ENCODE data around the gene LRP1-AS. TPM values are rescaled to one million over a fixed set of nuclear protein-coding genes. Genes with fewer than 3 reads are reported as not detected.

The LRP1-AS gene
- total RNA-seq, 1 experiment from 2014 or later: not detected

- no peak for DNase-seq (ENCODE audit: low read depth, low spot score)
- Histone ChIP-seq H2AFZ (ENCODE audit: low read depth, low read length, poor library complexity, severe bottlenecking) (no peak overlapping the region), H3K9me3 (ENCODE audit: control insufficient read depth in 1 of 2, insufficient read depth in 1 of 2, low read depth in 1 of 2, low read length in 2 of 2) (no peaks in the 10 kb centered on the region), H3K27me3 (ENCODE audit: insufficient read depth, low read length) (no peaks in the 10 kb centered on the region), H4K20me1 (ENCODE audit: insufficient read depth) (no peaks in the 10 kb centered on the region), H3K79me2 (ENCODE audit: insufficient read depth, low read length) (peaks cover 15% of the 10 kb centered on the region), H3K36me3 (ENCODE audit: control insufficient read depth in 1 of 2, insufficient read depth in 2 of 2, low read length in 2 of 2) (peaks cover 0 to 7% of the 10 kb centered on the region in 2 experiments; a peak in 1 of 4 replicates), H3K4me1 (ENCODE audit: control insufficient read depth in 1 of 2, insufficient read depth in 2 of 2, low read length in 2 of 2) (peaks cover 11 to 36% of the 10 kb centered on the region in 2 experiments), H3K9me2 (ENCODE audit: insufficient read depth) (no peaks in the 10 kb centered on the region), H3K27ac (ENCODE audit: low read depth, low read length) (peak overlapping the region; percentile 91), H3K4me2 (ENCODE audit: low read length) (peak overlapping the region; percentile 92), H3K4me3 (replicated peaks in 1 of 2; ENCODE audit: low read depth in 1 of 2, low read length in 2 of 2) (peak overlapping the region; percentile 80 to 81), H3K9ac (ENCODE audit: low read length) (peak overlapping the region; percentile 96)
- intact Hi-C loops (cut with micrococcal nuclease): loop anchor here (1.0 kb wide), 1 partner anchor 20 kb away; the partner anchor contains the start of gene NAB2
- ChIA-PET RAD21 (ENCODE audit: low non-redundant PET in 1 of 2, low total read pairs in 2 of 2, uncharacterized antibody in 2 of 2, unreplicated experiment in 2 of 2) (interaction anchor here in 1 of 2 experiments (0.6 kb wide), 1 partner anchor 28 kb away, joined by 3 read pairs; no protein-coding TSS in a partner anchor), CTCF (interaction anchor here (1.1 to 3.9 kb wide), 3 partner anchors 30 to 66 kb away, joined by 3 to 181 read pairs (median 14); partner anchors contain the start of gene NEMP1), POLR2A (interaction anchor here (1.0 to 3.3 kb wide), 3 partner anchors 15 to 21 kb away, joined by 4 to 50 read pairs (median 17); partner anchors contain the start of gene NAB2)
- no peak for ATAC-seq
- TF ChIP-seq JUND (IDR thresholded peaks at IDR 0.05) (no peak), REST (IDR thresholded peaks at IDR 0.05; ENCODE audit: low read depth) (no peak), SP1 (IDR thresholded peaks at IDR 0.05; ENCODE audit: low read depth) (no peak), ELF1 (IDR thresholded peaks at IDR 0.05; ENCODE audit: borderline replicate concordance, low read depth) (no peak), ATF3 (IDR thresholded peaks at IDR 0.05) (no peak), ZFX (IDR thresholded peaks at IDR 0.05) (no peak), ZNF274 (IDR thresholded peaks at IDR 0.05; ENCODE audit: low read depth, low read length) (no peak), POLR2A (IDR thresholded peaks at IDR 0.05; ENCODE audit: borderline replicate concordance, extremely low read depth, insufficient read depth, insufficient read length) (no peak), TCF7L2 (IDR thresholded peaks at IDR 0.05; ENCODE audit: borderline replicate concordance, extremely low read depth, insufficient read depth, insufficient read length) (no peak), CTCF (IDR thresholded peaks at IDR 0.05 in 2 of 3, conservative IDR thresholded peaks at IDR 0.05 in 1 of 3; ENCODE audit: borderline replicate concordance in 1 of 3, insufficient read depth in 1 of 3, low read depth in 2 of 3, low read length in 2 of 3) (no peak), SIN3A (IDR thresholded peaks at IDR 0.05; ENCODE audit: low read depth) (no peak), YY1 (IDR thresholded peaks at IDR 0.05; ENCODE audit: extremely low read depth, insufficient replicate concordance, low read depth, low read length) (no peak), CBX3 (IDR thresholded peaks at IDR 0.05; ENCODE audit: low read depth) (no peak), MAX (IDR thresholded peaks at IDR 0.05) (no peak), FOSL1 (IDR thresholded peaks at IDR 0.05; ENCODE audit: low read depth) (no peak), CEBPB (IDR thresholded peaks at IDR 0.05; ENCODE audit: low read depth) (no peak)
- no TSS peak for BruUV-seq (replicated peaks)
Observed at GRCh38 chr12:57109207-57110103, 38.0 kb downstream of the LRP1-AS start.

Data from HCT116 (cell line).